Measurements from ENCODE around the gene CSAG2. TPM values are rescaled to one million over a fixed set of nuclear protein-coding genes. Genes with fewer than 3 reads are reported as not detected.
"Not testable (repeated sequence)": the region's sequence is repeated elsewhere in the genome, so short reads cannot be mapped to it uniquely, and the experiment has no call there.

Gene CSAG2
- total RNA-seq, 1 donor from 2014 or later, result not detected

- intact Hi-C loops (cut with DNase I); DNase-seq (ENCODE audit: low spot score): not testable (repeated sequence)
Measured at GRCh38 chrX:152674652-152675051, 34.4 kb downstream of the CSAG2 start.

- no peak for DNase-seq (ENCODE audit: low spot score)
- intact Hi-C loops (cut with DNase I), result no loop called here
Measured at GRCh38 chrX:152674135-152674534, 34.9 kb downstream of the CSAG2 start.

- intact Hi-C loops (cut with DNase I), result no loop called here
- DNase-seq (ENCODE audit: low spot score), result no peak
Measured at GRCh38 chrX:152663086-152663485, 46.0 kb downstream of the CSAG2 start.

GRCh38 chrX:152658302-152658701 is 50.8 kb downstream of the CSAG2 start:
- DNase-seq (ENCODE audit: low spot score), result no peak
- intact Hi-C loops (cut with DNase I), result no loop called here

Other genes with a start within 250 kb of the CSAG2 start
- gene GABRQ, start 71.4 kb downstream of the CSAG2 start, total RNA-seq, result not detected
- not detected for gene MAGEA3, start 10.5 kb downstream of the CSAG2 start, total RNA-seq
- gene MAGEA2B, start 5.4 kb upstream of the CSAG2 start, total RNA-seq, result not detected
- gene CSAG1, start 24.4 kb upstream of the CSAG2 start, total RNA-seq, result not detected
- gene MAGEA12, start 24.5 kb upstream of the CSAG2 start, total RNA-seq, result not detected
- not detected for gene MAGEA2, start 44.6 kb upstream of the CSAG2 start, total RNA-seq
- not detected for gene CSAG3, start 49.9 kb upstream of the CSAG2 start, total RNA-seq
- gene MAGEA6, start 60.4 kb upstream of the CSAG2 start, total RNA-seq, result not detected
- gene CETN2, start 121.5 kb upstream of the CSAG2 start, total RNA-seq, result 22.3 TPM
- 12.5 TPM for gene NSDHL, start 121.8 kb upstream of the CSAG2 start, total RNA-seq
- gene ZNF185, start 188.8 kb upstream of the CSAG2 start, total RNA-seq, result 1.4 TPM

All from cardiac septum (tissue), 1 donor.